Cerebellar nuclear complex (tissue), 1 donor: ENCODE measurements around the gene AKAP8.

Experiments
- DNase-seq, 2 experiments: peaks; one replicate each; lab custom pipeline; 2025; lab: John Stamatoyannopoulos, UW

Gene AKAP8

GRCh38 chr19:15332311-15332996, 47.1 kb downstream of the AKAP8 start, which contains the start of gene BRD4:
Gene BRD4 (minus strand): TSS chr19:15332539. CDS start chr19:15273099, 59,440 bp downstream.
- no peak for DNase-seq

GRCh38 chr19:15331419-15332310, 47.9 kb downstream of the AKAP8 start:
- DNase-seq = no peak

- no peak for DNase-seq
These were observed 48.7 kb downstream of the AKAP8 start for GRCh38 chr19:15330801-15331418.

GRCh38 chr19:15328312-15328711, 51.3 kb downstream of the AKAP8 start:
- DNase-seq = no peak

GRCh38 chr19:15324791-15325519, 54.6 kb downstream of the AKAP8 start:
- DNase-seq = no peak

GRCh38 chr19:15323496-15324235, 55.9 kb downstream of the AKAP8 start:
- no peak for DNase-seq

- DNase-seq = no peak
These were observed 57.8 kb downstream of the AKAP8 start for GRCh38 chr19:15321739-15322138.

GRCh38 chr19:15320116-15320515, 59.5 kb downstream of the AKAP8 start:
- DNase-seq = no peak

- no peak for DNase-seq
These were observed 61.3 kb downstream of the AKAP8 start for GRCh38 chr19:15318241-15318691.

GRCh38 chr19:15317392-15318071, 62.1 kb downstream of the AKAP8 start:
- no peak for DNase-seq

- DNase-seq = no peak
These were observed 63.1 kb downstream of the AKAP8 start for GRCh38 chr19:15316498-15316897.

- no peak for DNase-seq
These were observed 64.5 kb downstream of the AKAP8 start for GRCh38 chr19:15315101-15315500.

GRCh38 chr19:15313649-15314279, 65.8 kb downstream of the AKAP8 start:
- DNase-seq = no peak

- DNase-seq = no peak
These were observed 72.4 kb downstream of the AKAP8 start for GRCh38 chr19:15307169-15307568.

- DNase-seq = no peak
These were observed 73.8 kb downstream of the AKAP8 start for GRCh38 chr19:15305582-15306334.

- no peak for DNase-seq
These were observed 75.4 kb downstream of the AKAP8 start for GRCh38 chr19:15304140-15304705.
